ENCODE results near the gene SPAG8. TPM values are rescaled to one million over a fixed set of nuclear protein-coding genes. Genes with fewer than 3 reads are reported as not detected.

Gene SPAG8
- total and polyA plus RNA-seq, 2 donors from 2014 or later: 2.4 to 6.1 TPM

GRCh38 chr9:35834260-35835215 lies 22.5 kb upstream of the SPAG8 start:
- Histone ChIP-seq H3K4me3 (ENCODE audit: low read length in 3 of 3) (no peak overlapping the region), H3K27ac (ENCODE audit: low read depth in 2 of 2, low read length in 2 of 2) (peak overlapping the region; percentile 42 to 52), H3K27me3 (ENCODE audit: control insufficient read depth, insufficient read depth, low read length) (no peaks in the 10 kb centered on the region), H3K4me1 (ENCODE audit: control insufficient read depth in 2 of 3, insufficient read depth in 2 of 3, low read depth in 1 of 3, low read length in 3 of 3) (peaks cover 0 to 33% (median 15%) of the 10 kb centered on the region in 3 donors), H3K9me3 (ENCODE audit: control insufficient read depth in 2 of 3, insufficient read depth in 1 of 3, low read length in 3 of 3) (no peaks in the 10 kb centered on the region), H3K9ac (ENCODE audit: low read length in 3 of 3) (peak overlapping the region in 1 of 3 donors; percentile 34), H3K36me3 (ENCODE audit: control insufficient read depth in 2 of 3, insufficient read depth in 3 of 3, low read length in 3 of 3) (no peaks in the 10 kb centered on the region)
- FAIRE-seq (no peak), DNase-seq (no peak)
- no peak for TF ChIP-seq CTCF (IDR thresholded peaks at IDR 0.05; ENCODE audit: borderline replicate concordance, extremely low read depth, insufficient read depth)
- intact Hi-C loops (cut with DNase I): no loop called here

- H3K4me1 ChIP-seq (ENCODE audit: control insufficient read depth in 2 of 3, insufficient read depth in 2 of 3, low read depth in 1 of 3, low read length in 3 of 3): peaks cover 0 to 36% (median 20%) of the 10 kb centered on the region in 3 donors
- no peaks in the 10 kb centered on the region for H3K27me3 ChIP-seq (ENCODE audit: control insufficient read depth, insufficient read depth, low read length)
- no peaks in the 10 kb centered on the region for H3K9me3 ChIP-seq (ENCODE audit: control insufficient read depth in 2 of 3, insufficient read depth in 1 of 3, low read length in 3 of 3)
- no peak for TF ChIP-seq CTCF (IDR thresholded peaks at IDR 0.05; ENCODE audit: borderline replicate concordance, extremely low read depth, insufficient read depth)
- intact Hi-C loops (cut with DNase I): no loop called here
- peak overlapping the region; percentile 44 to 52 for H3K27ac ChIP-seq (ENCODE audit: low read depth in 2 of 2, low read length in 2 of 2)
- H3K36me3 ChIP-seq (ENCODE audit: control insufficient read depth in 2 of 3, insufficient read depth in 3 of 3, low read length in 3 of 3): no peaks in the 10 kb centered on the region
- DNase-seq (peak in 1 of 5 donors; percentile 23), FAIRE-seq (no peak)
- H3K9ac ChIP-seq (ENCODE audit: low read length in 3 of 3): no peak overlapping the region
- no peak overlapping the region for H3K4me3 ChIP-seq (ENCODE audit: low read length in 3 of 3)
Measured at GRCh38 chr9:35832814-35833213, 20.8 kb upstream of the SPAG8 start.

GRCh38 chr9:35831040-35831439 lies 19.0 kb upstream of the SPAG8 start:
- FAIRE-seq: no peak
- intact Hi-C loops (cut with DNase I): no loop called here

More at GRCh38 chr9:35831040-35831439, 19.0 kb upstream of the SPAG8 start:
- Histone ChIP-seq H3K9ac (ENCODE audit: low read length in 3 of 3) (no peak overlapping the region), H3K36me3 (ENCODE audit: control insufficient read depth in 2 of 3, insufficient read depth in 3 of 3, low read length in 3 of 3) (no peaks in the 10 kb centered on the region), H3K9me3 (ENCODE audit: control insufficient read depth in 2 of 3, insufficient read depth in 1 of 3, low read length in 3 of 3) (no peaks in the 10 kb centered on the region), H3K4me1 (ENCODE audit: control insufficient read depth in 2 of 3, insufficient read depth in 2 of 3, low read depth in 1 of 3, low read length in 3 of 3) (peaks cover 0 to 34% (median 20%) of the 10 kb centered on the region in 3 donors), H3K4me3 (ENCODE audit: low read length in 3 of 3) (no peak overlapping the region), H3K27me3 (ENCODE audit: control insufficient read depth, insufficient read depth, low read length) (no peaks in the 10 kb centered on the region), H3K27ac (ENCODE audit: low read depth in 2 of 2, low read length in 2 of 2) (no peak overlapping the region)
- DNase-seq: no peak
- no peak for TF ChIP-seq CTCF (IDR thresholded peaks at IDR 0.05; ENCODE audit: borderline replicate concordance, extremely low read depth, insufficient read depth)
